ENCODE measurements around the gene CD1C.

CD1C gene

GRCh38 chr1:158327481-158327880 lies 37.8 kb downstream of the CD1C start:
- no peak for DNase-seq (ENCODE audit: low spot score)
- TF ChIP-seq, protein P1, sequence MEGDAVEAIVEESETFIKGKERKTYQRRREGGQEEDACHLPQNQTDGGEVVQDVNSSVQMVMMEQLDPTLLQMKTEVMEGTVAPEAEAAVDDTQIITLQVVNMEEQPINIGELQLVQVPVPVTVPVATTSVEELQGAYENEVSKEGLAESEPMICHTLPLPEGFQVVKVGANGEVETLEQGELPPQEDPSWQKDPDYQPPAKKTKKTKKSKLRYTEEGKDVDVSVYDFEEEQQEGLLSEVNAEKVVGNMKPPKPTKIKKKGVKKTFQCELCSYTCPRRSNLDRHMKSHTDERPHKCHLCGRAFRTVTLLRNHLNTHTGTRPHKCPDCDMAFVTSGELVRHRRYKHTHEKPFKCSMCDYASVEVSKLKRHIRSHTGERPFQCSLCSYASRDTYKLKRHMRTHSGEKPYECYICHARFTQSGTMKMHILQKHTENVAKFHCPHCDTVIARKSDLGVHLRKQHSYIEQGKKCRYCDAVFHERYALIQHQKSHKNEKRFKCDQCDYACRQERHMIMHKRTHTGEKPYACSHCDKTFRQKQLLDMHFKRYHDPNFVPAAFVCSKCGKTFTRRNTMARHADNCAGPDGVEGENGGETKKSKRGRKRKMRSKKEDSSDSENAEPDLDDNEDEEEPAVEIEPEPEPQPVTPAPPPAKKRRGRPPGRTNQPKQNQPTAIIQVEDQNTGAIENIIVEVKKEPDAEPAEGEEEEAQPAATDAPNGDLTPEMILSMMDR (IDR thresholded peaks at IDR 0.05; ENCODE audit: extremely low read depth, missing control alignments) = no peak

DNA sequence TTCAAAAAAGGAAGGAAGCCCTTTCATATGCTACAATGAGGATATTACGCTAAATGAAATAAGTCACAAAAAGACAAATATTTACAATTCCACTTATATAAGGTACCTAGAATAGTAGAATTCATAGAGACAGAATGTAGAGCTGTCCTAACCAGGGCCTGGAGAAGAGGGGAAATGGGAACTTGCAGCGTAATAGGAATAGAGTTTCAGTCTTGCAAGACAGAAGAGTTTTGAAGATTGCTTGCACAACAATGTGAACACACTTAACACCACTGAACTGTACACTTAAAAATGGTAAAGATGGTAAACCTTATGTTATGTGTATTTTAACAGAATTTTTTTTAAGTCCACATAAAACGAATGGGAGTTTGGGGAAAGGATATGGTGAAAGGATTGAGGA lies 38.7 kb downstream of the CD1C start:
- TF ChIP-seq, protein P1 (IDR thresholded peaks at IDR 0.05; ENCODE audit: extremely low read depth, missing control alignments) = no peak
- DNase-seq (ENCODE audit: low spot score) = no peak

DNA sequence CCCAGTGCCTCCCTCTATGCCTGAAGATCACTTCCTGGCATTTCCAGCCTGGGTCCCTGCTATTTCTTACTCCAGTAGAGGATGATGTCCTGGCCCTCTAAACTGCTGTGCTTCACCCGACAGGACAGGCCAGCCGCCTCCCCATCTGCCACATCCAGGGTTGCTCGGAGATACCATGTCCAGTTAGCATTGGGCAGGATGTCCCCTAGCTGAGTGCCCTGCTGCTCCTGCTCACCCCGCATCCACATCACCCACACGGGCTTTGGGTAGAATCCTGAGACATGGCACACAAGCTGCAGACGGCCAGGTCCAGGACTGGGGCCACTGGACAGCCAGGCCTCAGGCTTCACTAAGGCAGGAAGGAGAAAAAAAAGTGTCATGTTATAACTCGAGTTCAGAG lies 39.6 kb downstream of the CD1C start:
- TF ChIP-seq, protein P1 (IDR thresholded peaks at IDR 0.05; ENCODE audit: extremely low read depth, missing control alignments) = no peak
- no peak for DNase-seq (ENCODE audit: low spot score)

DNA sequence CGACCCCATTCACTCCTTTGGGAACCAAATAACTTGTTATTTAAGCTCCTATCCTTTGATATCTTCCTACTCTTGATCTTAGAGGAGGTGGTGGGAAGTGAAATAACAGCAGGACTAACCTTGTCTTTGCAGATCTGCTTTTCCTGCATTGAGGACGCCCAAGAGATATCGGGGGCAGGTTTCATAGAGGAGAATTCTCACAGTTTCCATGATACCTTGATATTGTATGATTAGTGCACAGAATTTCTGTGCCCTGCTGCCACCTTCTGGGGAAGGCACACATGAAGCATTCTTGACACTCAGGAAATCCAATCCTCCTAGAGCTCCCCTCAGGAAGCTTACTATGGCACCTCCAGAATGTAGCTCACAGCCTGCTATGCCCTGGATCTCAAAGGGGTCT lies 40.0 kb downstream of the CD1C start:
- TF ChIP-seq, protein P1 (IDR thresholded peaks at IDR 0.05; ENCODE audit: extremely low read depth, missing control alignments) = peak; percentile 32
- peak; percentile 45 for DNase-seq (ENCODE audit: low spot score)

- DNase-seq (ENCODE audit: low spot score) = no peak
- TF ChIP-seq, protein P1 (IDR thresholded peaks at IDR 0.05; ENCODE audit: extremely low read depth, missing control alignments) = no peak
These were observed 40.8 kb downstream of the CD1C start for GRCh38 chr1:158330391-158331105.

GRCh38 chr1:158331106-158331425 lies 41.3 kb downstream of the CD1C start:
- TF ChIP-seq, protein P1 (IDR thresholded peaks at IDR 0.05; ENCODE audit: extremely low read depth, missing control alignments) = no peak
- no peak for DNase-seq (ENCODE audit: low spot score)

GRCh38 chr1:158331481-158332150 lies 41.9 kb downstream of the CD1C start, which contains the start of gene CD1B:
Gene CD1B, minus strand, starts transcription at chr1:158331531. Its CDS starts 108 bp downstream, at chr1:158331423.
- TF ChIP-seq, protein P1 (IDR thresholded peaks at IDR 0.05; ENCODE audit: extremely low read depth, missing control alignments) = no peak
- DNase-seq (ENCODE audit: low spot score) = no peak
